Stomach (tissue), 4 donors: ENCODE measurements around the gene C10orf90.

ENCODE experiments used
- POLR2A ChIP-seq, 4 donors: fragments of 450-650 bp; IDR thresholded peaks; one replicate each; pipeline ENCODE4 v1.6.1; 2016; ENCODE audit warnings: antibody characterized with exemption in 4 of 4, control low read depth in 2 of 4, mild to moderate bottlenecking in 1 of 4, moderate library complexity in 1 of 4
- POLR2AphosphoS5 ChIP-seq, 3 donors: sonication (generic); formaldehyde crosslinking; IDR thresholded peaks; one replicate each; pipeline ENCODE4 v1.6.1; 2016; ENCODE audit warnings: antibody characterized with exemption in 3 of 3
- TF ChIP-seq, protein P1 (sequence below), 7 experiments: fragments of 450-650 bp in 4 of 7; fragments of 200-600 bp in 3 of 7; sonication (generic) in 3 of 7; IDR thresholded peaks; one replicate each; pipeline ENCODE4 v1.5.1; 2016 to 2019; ENCODE audit warnings: antibody characterized with exemption in 7 of 7, control low read depth in 2 of 7, mild to moderate bottlenecking in 1 of 7

- TF ChIP-seq, protein P1, sequence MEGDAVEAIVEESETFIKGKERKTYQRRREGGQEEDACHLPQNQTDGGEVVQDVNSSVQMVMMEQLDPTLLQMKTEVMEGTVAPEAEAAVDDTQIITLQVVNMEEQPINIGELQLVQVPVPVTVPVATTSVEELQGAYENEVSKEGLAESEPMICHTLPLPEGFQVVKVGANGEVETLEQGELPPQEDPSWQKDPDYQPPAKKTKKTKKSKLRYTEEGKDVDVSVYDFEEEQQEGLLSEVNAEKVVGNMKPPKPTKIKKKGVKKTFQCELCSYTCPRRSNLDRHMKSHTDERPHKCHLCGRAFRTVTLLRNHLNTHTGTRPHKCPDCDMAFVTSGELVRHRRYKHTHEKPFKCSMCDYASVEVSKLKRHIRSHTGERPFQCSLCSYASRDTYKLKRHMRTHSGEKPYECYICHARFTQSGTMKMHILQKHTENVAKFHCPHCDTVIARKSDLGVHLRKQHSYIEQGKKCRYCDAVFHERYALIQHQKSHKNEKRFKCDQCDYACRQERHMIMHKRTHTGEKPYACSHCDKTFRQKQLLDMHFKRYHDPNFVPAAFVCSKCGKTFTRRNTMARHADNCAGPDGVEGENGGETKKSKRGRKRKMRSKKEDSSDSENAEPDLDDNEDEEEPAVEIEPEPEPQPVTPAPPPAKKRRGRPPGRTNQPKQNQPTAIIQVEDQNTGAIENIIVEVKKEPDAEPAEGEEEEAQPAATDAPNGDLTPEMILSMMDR (IDR thresholded peaks at IDR 0.05), result no peak
- TF ChIP-seq POLR2AphosphoS5 (IDR thresholded peaks at IDR 0.05) (no peak), POLR2A (IDR thresholded peaks at IDR 0.05) (no peak)
Observed at GRCh38 chr10:126621846-126622245, 48.6 kb downstream of the C10orf90 start.
